ENCODE results near the gene GNB1L. TPM values are rescaled to one million over a fixed set of nuclear protein-coding genes. Genes with fewer than 3 reads are reported as not detected.
A peak's percentile ranks its signal among the peaks of the same experiment; 100 is the strongest.

GNB1L gene
- total and polyA plus RNA-seq, 9 of the 15 experiments (the other 6 are each of a cell fraction or from before 2014, with no cell fraction given) = 0.56 to 50.5 (median 10.2) TPM

GRCh38 chr22:19847345-19847632, 7.4 kb downstream of the GNB1L start (continued):
- TF ChIP-seq PRDM10 (IDR thresholded peaks at IDR 0.05; ENCODE audit: partially characterized antibody) (no peak), DEAF1 (CRISPR knock-in tag; IDR thresholded peaks at IDR 0.05) (no peak), ZNF764 (CRISPR knock-in tag; IDR thresholded peaks at IDR 0.05; ENCODE audit: low read depth) (0 out of 2 replicates have a peak, but pooled peaks have one; percentile 30), KDM5B (IDR thresholded peaks at IDR 0.05; ENCODE audit: insufficient replicate concordance, low read depth, low read length) (peak; percentile 65), IRF9 (tag; IDR thresholded peaks at IDR 0.05) (peak; percentile 24; the same call in 1 of the 2 replicates)
